HG02610 (cell line): ENCODE data around the gene DZIP1L.
"Not testable (repeated sequence)": the region's sequence is repeated elsewhere in the genome, so short reads cannot be mapped to it uniquely, and the experiment has no call there.

Source experiments
- ATAC-seq: cut with Tn5 transposase; IDR thresholded peaks from one replicate; pipeline ENCODE4 v1.9.1; 2021; ENCODE audit warnings: mild to moderate bottlenecking, moderate library complexity; ENCODE audit not compliant: unreplicated experiment

The DZIP1L gene, protein sequence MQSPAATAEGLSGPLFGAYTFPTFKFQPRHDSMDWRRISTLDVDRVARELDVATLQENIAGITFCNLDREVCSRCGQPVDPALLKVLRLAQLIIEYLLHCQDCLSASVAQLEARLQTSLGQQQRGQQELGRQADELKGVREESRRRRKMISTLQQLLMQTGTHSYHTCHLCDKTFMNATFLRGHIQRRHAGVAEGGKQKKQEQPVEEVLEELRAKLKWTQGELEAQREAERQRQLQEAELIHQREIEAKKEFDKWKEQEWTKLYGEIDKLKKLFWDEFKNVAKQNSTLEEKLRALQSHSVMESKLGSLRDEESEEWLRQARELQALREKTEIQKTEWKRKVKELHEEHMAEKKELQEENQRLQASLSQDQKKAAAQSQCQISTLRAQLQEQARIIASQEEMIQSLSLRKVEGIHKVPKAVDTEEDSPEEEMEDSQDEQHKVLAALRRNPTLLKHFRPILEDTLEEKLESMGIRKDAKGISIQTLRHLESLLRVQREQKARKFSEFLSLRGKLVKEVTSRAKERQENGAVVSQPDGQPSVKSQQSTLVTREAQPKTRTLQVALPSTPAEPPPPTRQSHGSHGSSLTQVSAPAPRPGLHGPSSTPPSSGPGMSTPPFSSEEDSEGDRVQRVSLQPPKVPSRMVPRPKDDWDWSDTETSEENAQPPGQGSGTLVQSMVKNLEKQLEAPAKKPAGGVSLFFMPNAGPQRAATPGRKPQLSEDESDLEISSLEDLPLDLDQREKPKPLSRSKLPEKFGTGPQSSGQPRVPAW

GRCh38 chr3:138114988-138115971 is at the start of gene DZIP1L:
Gene DZIP1L (minus strand): TSS chr3:138115608. CDS start chr3:138103971, 11,637 bp downstream.
- peak; percentile 76 for ATAC-seq

GRCh38 chr3:138165061-138165460 is 49.7 kb upstream of the DZIP1L start:
- no peak for ATAC-seq

- no peak for ATAC-seq
Measured at GRCh38 chr3:138157743-138158142, 42.3 kb upstream of the DZIP1L start.

DNA sequence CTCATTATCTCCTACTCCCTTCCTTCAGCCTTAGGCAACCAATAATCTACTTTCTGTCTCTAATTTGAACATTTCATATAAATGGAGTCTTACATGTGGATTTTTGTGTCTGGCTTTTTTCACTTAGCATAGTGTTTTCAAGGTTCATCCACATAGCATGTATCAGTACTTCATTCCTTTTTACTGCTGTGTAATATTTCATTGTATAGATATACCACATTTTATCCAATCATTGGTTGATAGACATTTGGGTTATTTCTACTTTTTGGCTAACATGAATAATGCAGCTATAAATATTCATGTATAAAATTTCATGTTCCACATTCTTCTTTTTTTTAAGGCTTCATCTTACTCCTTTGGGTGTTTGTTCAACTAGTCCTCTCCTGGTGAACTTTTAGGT is 39.1 kb upstream of the DZIP1L start:
- no peak for ATAC-seq

- ATAC-seq = no peak
Measured at GRCh38 chr3:138148503-138148902, 33.1 kb upstream of the DZIP1L start.

- ATAC-seq = not testable (repeated sequence)
Measured at GRCh38 chr3:138142181-138142580, 26.8 kb upstream of the DZIP1L start.

DNA sequence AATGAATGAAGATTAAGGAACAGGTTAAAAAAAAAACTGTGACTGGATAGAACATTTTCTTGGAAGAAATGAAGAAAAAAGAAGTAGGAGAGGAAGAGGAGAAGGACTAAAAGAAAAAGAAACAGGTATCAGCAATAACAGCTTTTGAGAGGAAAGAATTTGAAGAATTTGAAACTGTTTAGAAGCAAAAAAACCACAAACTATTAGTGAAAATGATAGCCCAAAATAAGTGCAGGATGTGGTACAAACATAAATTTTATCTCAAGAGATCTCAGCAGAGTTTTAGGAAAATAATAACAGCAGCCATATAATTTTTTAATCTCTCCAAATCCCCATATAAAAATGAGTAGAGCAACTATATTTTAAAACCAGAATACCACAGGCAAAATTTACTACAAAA is 25.5 kb upstream of the DZIP1L start:
- no peak for ATAC-seq

- no peak for ATAC-seq
Measured at GRCh38 chr3:138139691-138140090, 24.3 kb upstream of the DZIP1L start.

- no peak for ATAC-seq
Measured at GRCh38 chr3:138137861-138138260, 22.5 kb upstream of the DZIP1L start.

GRCh38 chr3:138136201-138136600 is 20.8 kb upstream of the DZIP1L start:
- no peak for ATAC-seq

- ATAC-seq = no peak
Measured at GRCh38 chr3:138135833-138136194, 20.4 kb upstream of the DZIP1L start.

DNA sequence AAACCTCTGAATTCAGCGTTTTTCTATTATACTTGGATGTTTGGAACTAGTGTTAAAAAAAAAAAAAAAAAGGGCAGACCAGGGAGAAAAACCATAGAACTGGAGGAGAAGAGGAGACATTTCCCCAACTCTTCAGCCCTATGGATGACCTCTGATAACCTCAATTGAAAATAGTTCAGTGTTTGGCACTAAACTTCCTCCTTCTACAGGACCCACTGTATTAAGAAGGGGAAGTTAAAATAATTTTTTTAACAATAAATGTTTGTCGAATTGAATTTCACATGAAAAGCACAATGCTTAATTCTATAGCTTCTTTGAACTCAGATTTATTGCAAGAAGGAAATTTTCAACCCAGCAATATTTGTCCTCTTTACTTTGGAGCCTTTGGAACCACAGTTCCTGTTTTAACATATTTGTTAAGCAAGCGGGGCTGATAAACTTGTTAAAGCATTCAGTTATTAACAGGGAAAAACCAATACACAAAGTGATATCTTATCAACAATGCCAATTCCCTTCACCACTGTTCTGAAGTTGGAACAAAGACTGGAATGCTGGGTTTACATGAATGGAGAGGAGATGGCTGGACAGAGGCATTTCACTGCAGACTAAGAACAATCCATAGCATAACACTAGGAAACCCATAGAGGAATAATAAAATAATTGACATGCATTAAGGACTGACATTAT is 19.9 kb upstream of the DZIP1L start:
- ATAC-seq = no peak

DNA sequence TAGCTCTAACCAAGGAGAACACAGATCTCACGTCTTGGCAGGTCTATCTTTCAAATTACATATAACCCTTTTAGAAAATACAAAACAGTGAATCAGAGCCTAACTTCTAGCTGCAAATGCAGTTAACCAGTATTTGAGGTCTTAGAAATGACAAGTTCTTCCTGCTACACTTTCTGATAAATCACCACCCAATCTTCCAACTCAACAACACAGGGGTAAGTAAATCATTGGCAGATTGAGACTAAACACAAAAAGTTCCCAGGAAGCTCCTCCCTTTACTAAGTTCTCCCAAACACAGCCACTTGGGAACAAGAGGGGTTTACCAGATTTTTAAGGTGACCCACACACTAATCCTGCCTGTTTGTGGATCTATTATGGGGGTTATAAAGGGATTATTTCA is 16.8 kb upstream of the DZIP1L start, which contains the start of gene A4GNT:
Gene A4GNT (minus strand): TSS at position 152 of the 400 bp plus-strand sequence. CDS start 1,134 bp downstream, outside the sequence.
- no peak for ATAC-seq

GRCh38 chr3:138127636-138128365 is 12.4 kb upstream of the DZIP1L start:
- ATAC-seq = no peak

GRCh38 chr3:138125548-138126221 is 10.3 kb upstream of the DZIP1L start:
- no peak for ATAC-seq

GRCh38 chr3:138124706-138125355 is 9.4 kb upstream of the DZIP1L start:
- ATAC-seq = no peak

GRCh38 chr3:138124188-138124587 is 8.8 kb upstream of the DZIP1L start:
- no peak for ATAC-seq

GRCh38 chr3:138119423-138119766 is 4.0 kb upstream of the DZIP1L start:
- no peak for ATAC-seq
